ENCODE data around the gene PLEKHA8. TPM values are rescaled to one million over a fixed set of nuclear protein-coding genes. Genes with fewer than 3 reads are reported as not detected.
A peak's percentile ranks its signal among the peaks of the same experiment; 100 is the strongest.

PLEKHA8 gene
- total RNA-seq, 4 donors from 2014 or later, result 5.7 to 12.4 (median 7.2) TPM

DNA sequence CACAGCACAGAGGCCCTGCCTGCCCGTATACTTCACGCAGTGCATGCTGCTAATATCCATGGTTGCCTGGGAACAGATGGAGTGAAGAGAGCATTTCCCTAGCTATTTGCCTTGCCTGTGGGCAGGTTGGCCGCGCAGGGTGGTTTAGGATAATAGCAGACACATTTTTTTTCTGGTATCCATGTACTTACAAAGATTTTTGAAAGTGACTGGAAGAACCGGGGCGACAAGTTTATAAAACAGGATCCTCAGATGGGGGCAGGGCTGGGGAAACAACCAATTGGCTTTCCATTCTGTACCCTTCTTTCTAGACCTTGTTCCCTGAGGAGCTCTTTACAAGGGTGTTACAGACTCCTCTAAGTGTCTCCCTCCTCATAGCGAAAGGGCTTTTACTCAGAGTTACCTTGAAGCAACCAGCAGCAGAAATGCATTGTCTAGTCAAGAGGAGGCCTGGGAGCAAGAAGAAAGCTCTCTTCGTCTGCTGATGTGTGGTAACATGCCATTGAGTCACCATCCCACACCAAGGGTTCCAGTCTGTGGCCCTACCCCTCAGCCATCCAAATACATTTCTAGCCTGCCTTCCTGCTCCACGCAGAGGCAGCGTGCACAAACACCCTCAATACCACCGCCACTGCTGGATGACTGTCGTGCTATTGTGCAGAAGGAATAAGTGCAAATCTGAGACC is 138.1 kb downstream of the PLEKHA8 start:
- 60% methylated on average over 10 of the region's 12 CpGs for WGBS

DNA sequence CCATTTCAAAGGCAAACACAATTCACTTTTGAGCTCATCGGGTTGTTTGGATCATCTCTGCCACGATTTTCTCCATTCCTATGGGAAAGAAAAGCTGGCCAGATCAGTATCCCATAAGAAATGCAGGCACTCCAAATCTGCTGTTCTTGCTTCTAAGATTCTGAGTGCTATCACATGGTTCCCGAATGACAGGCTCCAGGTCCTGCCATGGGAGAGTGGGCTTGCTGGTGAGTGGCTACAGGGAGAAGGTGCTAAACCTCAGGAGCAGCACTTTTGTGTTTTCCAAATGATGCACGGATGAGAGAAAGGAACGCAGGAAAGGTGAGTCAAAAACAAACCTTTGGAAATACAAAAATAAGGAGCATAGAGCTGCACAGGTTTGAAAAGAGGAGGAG is 138.6 kb downstream of the PLEKHA8 start:
- no peaks in the 10 kb centered on the region for H3K9me3 ChIP-seq
- 78% methylated on average over 5 of the region's 5 CpGs for WGBS
- no peak for DNase-seq (ENCODE audit: low spot score in 2 of 2)
- H3K4me3 ChIP-seq, result no peak overlapping the region
- H3K4me1 ChIP-seq, result peaks cover 80% of the 10 kb centered on the region
- peak overlapping the region; percentile 9 for H3K27ac ChIP-seq
- no peak for TF ChIP-seq POLR2AphosphoS5 (IDR thresholded peaks at IDR 0.05)
- no peak for TF ChIP-seq POLR2A (IDR thresholded peaks at IDR 0.05)
- TF ChIP-seq, protein P1, sequence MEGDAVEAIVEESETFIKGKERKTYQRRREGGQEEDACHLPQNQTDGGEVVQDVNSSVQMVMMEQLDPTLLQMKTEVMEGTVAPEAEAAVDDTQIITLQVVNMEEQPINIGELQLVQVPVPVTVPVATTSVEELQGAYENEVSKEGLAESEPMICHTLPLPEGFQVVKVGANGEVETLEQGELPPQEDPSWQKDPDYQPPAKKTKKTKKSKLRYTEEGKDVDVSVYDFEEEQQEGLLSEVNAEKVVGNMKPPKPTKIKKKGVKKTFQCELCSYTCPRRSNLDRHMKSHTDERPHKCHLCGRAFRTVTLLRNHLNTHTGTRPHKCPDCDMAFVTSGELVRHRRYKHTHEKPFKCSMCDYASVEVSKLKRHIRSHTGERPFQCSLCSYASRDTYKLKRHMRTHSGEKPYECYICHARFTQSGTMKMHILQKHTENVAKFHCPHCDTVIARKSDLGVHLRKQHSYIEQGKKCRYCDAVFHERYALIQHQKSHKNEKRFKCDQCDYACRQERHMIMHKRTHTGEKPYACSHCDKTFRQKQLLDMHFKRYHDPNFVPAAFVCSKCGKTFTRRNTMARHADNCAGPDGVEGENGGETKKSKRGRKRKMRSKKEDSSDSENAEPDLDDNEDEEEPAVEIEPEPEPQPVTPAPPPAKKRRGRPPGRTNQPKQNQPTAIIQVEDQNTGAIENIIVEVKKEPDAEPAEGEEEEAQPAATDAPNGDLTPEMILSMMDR (IDR thresholded peaks at IDR 0.05), result no peak
- no peak for TF ChIP-seq EP300 (IDR thresholded peaks at IDR 0.05)
- H3K27me3 ChIP-seq, result no peaks in the 10 kb centered on the region
- H3K36me3 ChIP-seq, result no peaks in the 10 kb centered on the region

More for the DNA sequence above, 138.1 kb downstream of the PLEKHA8 start:
- no peak for TF ChIP-seq POLR2A (IDR thresholded peaks at IDR 0.05)
- no peak for TF ChIP-seq EP300 (IDR thresholded peaks at IDR 0.05)
- no peak for TF ChIP-seq POLR2AphosphoS5 (IDR thresholded peaks at IDR 0.05)
- TF ChIP-seq, protein P1 (IDR thresholded peaks at IDR 0.05), result no peak
- no peaks in the 10 kb centered on the region for H3K27me3 ChIP-seq
- DNase-seq (ENCODE audit: low spot score in 2 of 2), result no peak
- no peak overlapping the region for H3K4me3 ChIP-seq
- peaks cover 76% of the 10 kb centered on the region for H3K4me1 ChIP-seq
- no peaks in the 10 kb centered on the region for H3K9me3 ChIP-seq
- no peaks in the 10 kb centered on the region for H3K36me3 ChIP-seq
- H3K27ac ChIP-seq, result peak overlapping the region; percentile 9

DNA sequence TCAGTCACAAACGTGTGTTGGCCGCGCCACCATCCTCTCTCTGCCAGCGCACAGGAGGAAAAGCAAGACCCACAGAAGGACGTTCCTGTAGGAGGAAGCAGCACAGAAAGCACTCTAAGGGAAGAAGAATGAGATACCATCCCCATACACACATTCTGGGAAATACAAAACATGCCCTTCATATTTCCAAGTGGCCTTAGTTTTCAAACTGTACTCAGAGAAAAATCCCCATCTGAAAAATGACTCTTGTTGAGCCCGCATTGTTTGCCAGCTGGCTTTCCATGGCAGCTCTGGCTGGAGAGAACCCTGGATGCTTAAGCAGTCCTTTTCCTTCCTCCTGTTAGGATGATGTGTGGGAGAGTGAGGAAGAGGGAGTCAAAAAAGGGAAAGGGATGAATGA is 139.7 kb downstream of the PLEKHA8 start:
- H3K4me1 ChIP-seq, result peaks cover 83% of the 10 kb centered on the region
- H3K36me3 ChIP-seq, result no peaks in the 10 kb centered on the region
- WGBS, result 87% methylated on average over 6 of the region's 6 CpGs
- TF ChIP-seq, protein P1 (IDR thresholded peaks at IDR 0.05), result no peak
- TF ChIP-seq EP300 (IDR thresholded peaks at IDR 0.05) (no peak), POLR2AphosphoS5 (IDR thresholded peaks at IDR 0.05) (no peak), POLR2A (IDR thresholded peaks at IDR 0.05) (no peak)
- H3K9me3 ChIP-seq, result no peaks in the 10 kb centered on the region
- no peak for DNase-seq (ENCODE audit: low spot score in 2 of 2)
- H3K27ac ChIP-seq, result no peak overlapping the region
- no peaks in the 10 kb centered on the region for H3K27me3 ChIP-seq
- H3K4me3 ChIP-seq, result no peak overlapping the region

DNA sequence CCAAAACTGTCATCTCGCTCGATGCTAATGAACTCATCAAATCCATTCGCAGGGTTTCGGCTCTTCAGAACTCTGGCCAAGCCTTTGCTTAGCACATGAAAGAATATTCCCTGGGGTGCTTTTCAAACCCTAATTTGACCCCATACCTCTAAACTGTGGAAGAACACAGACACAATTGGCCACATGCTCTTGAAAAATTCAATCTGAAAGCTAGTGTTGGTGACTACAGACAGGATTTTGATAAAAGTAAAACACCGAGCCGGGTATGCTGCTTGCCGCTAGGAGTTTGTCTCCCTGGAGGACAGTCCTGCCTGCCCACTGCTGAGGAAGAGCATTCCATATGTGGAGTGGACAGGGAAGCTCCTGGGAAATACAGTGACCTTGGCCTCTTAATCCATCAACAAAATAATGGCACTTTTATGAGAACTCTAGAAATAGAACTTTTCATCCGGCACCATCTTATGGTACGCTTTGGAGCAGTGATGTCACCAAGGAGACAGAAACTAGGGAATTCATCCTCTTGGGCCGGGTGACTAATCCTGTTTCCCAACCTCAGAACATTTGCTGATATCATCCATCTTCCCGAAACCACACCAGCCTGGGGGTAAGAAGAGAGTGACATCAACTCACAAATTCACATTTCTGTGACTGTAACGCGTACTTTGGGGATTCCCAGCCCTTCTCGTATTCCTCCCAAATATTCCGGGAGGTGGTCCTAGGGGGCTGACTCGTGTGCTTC is 140.8 kb downstream of the PLEKHA8 start:
- Histone ChIP-seq H3K36me3 (no peaks in the 10 kb centered on the region), H3K27ac (no peak overlapping the region), H3K4me1 (peaks cover 82% of the 10 kb centered on the region), H3K27me3 (no peaks in the 10 kb centered on the region), H3K4me3 (no peak overlapping the region), H3K9me3 (no peaks in the 10 kb centered on the region)
- TF ChIP-seq, protein P1 (IDR thresholded peaks at IDR 0.05), result no peak
- TF ChIP-seq POLR2AphosphoS5 (IDR thresholded peaks at IDR 0.05), result peak in 1 of 3 donors; percentile 15
- no peak for TF ChIP-seq EP300 (IDR thresholded peaks at IDR 0.05)
- TF ChIP-seq POLR2A (IDR thresholded peaks at IDR 0.05), result no peak
- no peak for DNase-seq (ENCODE audit: low spot score in 2 of 2)
- 52% methylated on average over 16 of the region's 16 CpGs for WGBS

GRCh38 chr7:30169579-30169978 is 141.4 kb downstream of the PLEKHA8 start:
- Histone ChIP-seq H3K4me3 (no peak overlapping the region), H3K9me3 (no peaks in the 10 kb centered on the region), H3K27me3 (no peaks in the 10 kb centered on the region), H3K36me3 (no peaks in the 10 kb centered on the region), H3K4me1 (peaks cover 77% of the 10 kb centered on the region), H3K27ac (no peak overlapping the region)
- TF ChIP-seq, protein P1 (IDR thresholded peaks at IDR 0.05), result no peak
- TF ChIP-seq POLR2AphosphoS5 (IDR thresholded peaks at IDR 0.05) (no peak), POLR2A (IDR thresholded peaks at IDR 0.05) (no peak), EP300 (IDR thresholded peaks at IDR 0.05) (no peak)
- DNase-seq (ENCODE audit: low spot score in 2 of 2), result no peak
- 73% methylated on average over 2 of the region's 2 CpGs for WGBS

Measured in suprapubic skin (tissue), 4 donors.